Activated T-helper 9 cell treated with anti-CD3 and anti-CD28 coated beads, Interleukin-2, amount 50 U/mL, for 16 hours (primary cell): Measurements from ENCODE around the gene CDC20.
"Not testable (repeated sequence)": the region's sequence is repeated elsewhere in the genome, so short reads cannot be mapped to it uniquely, and the experiment has no call there.

Experiments used
- DNase-seq: peaks from one replicate; pipeline ENCODE4 v3.0.0-alpha.2; 2020; ENCODE audit warnings: low read depth

CDC20 gene

GRCh38 chr1:43383449-43383848 is 24.7 kb downstream of the CDC20 start:
- no peak for DNase-seq

- no peak for DNase-seq
Observed at GRCh38 chr1:43386676-43387075, 27.9 kb downstream of the CDC20 start.

GRCh38 chr1:43387976-43388599 is 29.3 kb downstream of the CDC20 start:
- no peak for DNase-seq

GRCh38 chr1:43388613-43389012 is 29.8 kb downstream of the CDC20 start:
- no peak for DNase-seq

- DNase-seq = peak; percentile 87
Observed at GRCh38 chr1:43389326-43390313, 30.8 kb downstream of the CDC20 start, which contains the start of the genes MED8 and SZT2. TSS of gene MED8 (minus strand) at chr1:43389800. CDS start at chr1:43389764, 36 bp downstream. TSS of gene SZT2 (plus strand) at chr1:43389899. CDS start at chr1:43389969, 70 bp downstream.

GRCh38 chr1:43392702-43393101 is 33.9 kb downstream of the CDC20 start:
- DNase-seq = no peak

- DNase-seq = no peak
Observed at GRCh38 chr1:43395523-43395922, 36.7 kb downstream of the CDC20 start.

GRCh38 chr1:43396059-43396458 is 37.3 kb downstream of the CDC20 start:
- no peak for DNase-seq

GRCh38 chr1:43398227-43398626 is 39.4 kb downstream of the CDC20 start:
- DNase-seq = no peak

- not testable (repeated sequence) for DNase-seq
Observed at GRCh38 chr1:43400441-43400840, 41.7 kb downstream of the CDC20 start.

GRCh38 chr1:43402089-43402865 is 43.5 kb downstream of the CDC20 start:
- DNase-seq = no peak

- no peak for DNase-seq
Observed at GRCh38 chr1:43404353-43404752, 45.6 kb downstream of the CDC20 start.

GRCh38 chr1:43405219-43405875 is 46.6 kb downstream of the CDC20 start:
- no peak for DNase-seq

GRCh38 chr1:43405876-43406234 is 47.1 kb downstream of the CDC20 start:
- DNase-seq = no peak

GRCh38 chr1:43410571-43410970 is 51.8 kb downstream of the CDC20 start:
- DNase-seq = no peak
